GM20000 (cell line): Measurements from ENCODE around the gene AFF3.

ENCODE experiments used
- DNase-seq: peaks from one replicate; pipeline ENCODE4 v3.0.0; 2012; ENCODE audit warnings: low spot score
- TF ChIP-seq, protein P1 (sequence below): IDR thresholded peaks from 2 replicates; pipeline ENCODE4 v1.5.1; 2012; ENCODE audit warnings: mild to moderate bottlenecking, control low read depth; ENCODE audit errors: extremely low read depth, missing control alignments

Gene AFF3

DNA sequence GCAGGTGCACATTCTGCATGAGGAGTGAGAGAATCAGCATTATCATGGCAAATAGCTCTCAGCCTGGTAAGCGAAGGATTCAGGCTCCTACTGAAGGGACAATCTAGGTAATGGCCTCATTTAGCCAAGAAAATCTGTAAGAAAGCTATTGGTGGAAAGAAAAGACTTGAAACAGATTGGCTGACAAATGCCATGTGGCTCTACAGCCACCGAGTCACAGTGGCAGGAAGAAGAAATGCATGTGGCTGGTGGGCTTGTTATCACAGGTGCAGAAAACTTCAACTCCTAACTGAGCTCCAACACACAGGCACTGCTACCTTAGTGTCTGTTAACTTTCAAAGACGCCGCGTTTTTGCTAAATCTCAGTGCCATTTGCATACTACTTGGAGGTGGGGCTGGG is 592.0 kb downstream of the AFF3 start:
- DNase-seq = no peak
- TF ChIP-seq, protein P1, sequence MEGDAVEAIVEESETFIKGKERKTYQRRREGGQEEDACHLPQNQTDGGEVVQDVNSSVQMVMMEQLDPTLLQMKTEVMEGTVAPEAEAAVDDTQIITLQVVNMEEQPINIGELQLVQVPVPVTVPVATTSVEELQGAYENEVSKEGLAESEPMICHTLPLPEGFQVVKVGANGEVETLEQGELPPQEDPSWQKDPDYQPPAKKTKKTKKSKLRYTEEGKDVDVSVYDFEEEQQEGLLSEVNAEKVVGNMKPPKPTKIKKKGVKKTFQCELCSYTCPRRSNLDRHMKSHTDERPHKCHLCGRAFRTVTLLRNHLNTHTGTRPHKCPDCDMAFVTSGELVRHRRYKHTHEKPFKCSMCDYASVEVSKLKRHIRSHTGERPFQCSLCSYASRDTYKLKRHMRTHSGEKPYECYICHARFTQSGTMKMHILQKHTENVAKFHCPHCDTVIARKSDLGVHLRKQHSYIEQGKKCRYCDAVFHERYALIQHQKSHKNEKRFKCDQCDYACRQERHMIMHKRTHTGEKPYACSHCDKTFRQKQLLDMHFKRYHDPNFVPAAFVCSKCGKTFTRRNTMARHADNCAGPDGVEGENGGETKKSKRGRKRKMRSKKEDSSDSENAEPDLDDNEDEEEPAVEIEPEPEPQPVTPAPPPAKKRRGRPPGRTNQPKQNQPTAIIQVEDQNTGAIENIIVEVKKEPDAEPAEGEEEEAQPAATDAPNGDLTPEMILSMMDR = no peak

DNA sequence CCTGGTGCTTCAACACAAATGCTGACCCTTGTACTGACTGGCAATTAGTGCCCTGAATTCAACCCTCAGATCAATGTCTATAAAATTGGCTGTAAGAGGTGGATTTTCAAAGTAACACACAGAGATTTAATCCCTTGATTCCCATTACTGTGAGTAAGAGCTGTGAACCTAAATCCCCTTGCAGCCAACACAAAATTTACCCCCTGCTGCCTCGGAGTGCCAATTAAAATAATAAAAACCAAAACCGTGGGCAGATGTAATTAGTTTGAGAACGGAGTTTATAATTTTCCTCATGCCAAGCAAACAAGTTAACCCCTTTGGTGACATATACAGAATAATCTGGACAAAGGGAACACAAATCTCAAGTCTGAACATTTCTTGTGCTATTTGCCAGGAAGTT is 596.8 kb downstream of the AFF3 start:
- DNase-seq = no peak
- TF ChIP-seq, protein P1 = no peak

DNA sequence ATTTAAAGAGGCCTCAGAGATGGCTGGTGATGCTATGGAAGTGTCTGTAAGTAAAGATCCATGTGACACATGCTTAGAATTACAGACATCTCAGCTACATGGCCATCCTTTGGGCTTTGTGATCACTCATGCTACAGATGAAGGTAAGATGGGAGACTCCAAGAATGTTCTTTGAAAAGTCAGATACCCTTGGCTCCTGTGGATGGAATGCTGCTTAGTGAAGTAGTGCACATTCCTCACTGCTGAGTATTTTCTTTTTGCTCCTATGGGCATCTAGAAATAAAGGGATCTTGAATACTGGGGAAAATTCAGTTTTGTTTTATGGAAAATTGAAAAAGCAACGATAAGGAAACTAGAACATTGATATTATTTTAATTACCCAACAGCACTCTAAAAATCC is 597.3 kb downstream of the AFF3 start:
- TF ChIP-seq, protein P1 = no peak
- DNase-seq = no peak

DNA sequence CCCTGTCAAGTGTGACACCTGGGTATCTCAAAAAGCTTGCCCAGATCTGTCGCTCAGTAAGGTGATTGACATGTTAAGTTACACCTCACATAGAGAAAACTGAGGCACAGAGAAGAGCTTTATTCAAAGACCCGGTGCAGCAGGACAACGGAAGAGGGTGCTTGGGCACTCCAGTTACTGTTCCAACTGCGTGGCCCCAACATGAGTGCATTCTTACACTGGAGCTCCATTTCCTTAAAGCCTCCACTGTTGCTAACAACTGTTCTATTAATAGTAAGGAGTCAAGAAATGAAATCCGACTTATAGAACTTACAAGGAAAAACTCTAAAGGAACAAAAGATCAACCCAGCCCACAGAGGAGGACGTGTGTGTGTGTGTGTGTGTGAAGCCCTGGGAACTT is 597.8 kb downstream of the AFF3 start:
- no peak for DNase-seq
- TF ChIP-seq, protein P1 = no peak

DNA sequence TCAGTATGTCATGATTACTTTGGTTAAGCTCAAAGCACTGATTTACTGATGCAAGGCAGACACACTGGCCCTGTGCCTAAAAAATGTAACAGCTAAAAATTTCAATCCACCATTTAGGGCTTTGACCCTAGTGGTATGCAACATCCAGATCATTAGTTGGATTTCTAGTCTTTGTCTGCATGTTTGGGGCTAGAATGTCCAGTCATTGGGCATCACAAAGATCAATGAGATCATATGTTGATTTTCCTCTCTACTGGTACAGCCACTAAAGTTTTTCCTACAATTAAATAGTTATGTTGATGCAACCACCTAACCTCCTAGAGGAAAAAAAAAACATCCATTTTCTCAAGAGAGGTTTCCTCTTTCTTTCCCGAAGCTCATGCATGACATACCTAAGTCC is 599.1 kb downstream of the AFF3 start:
- no peak for DNase-seq
- TF ChIP-seq, protein P1 = no peak

DNA sequence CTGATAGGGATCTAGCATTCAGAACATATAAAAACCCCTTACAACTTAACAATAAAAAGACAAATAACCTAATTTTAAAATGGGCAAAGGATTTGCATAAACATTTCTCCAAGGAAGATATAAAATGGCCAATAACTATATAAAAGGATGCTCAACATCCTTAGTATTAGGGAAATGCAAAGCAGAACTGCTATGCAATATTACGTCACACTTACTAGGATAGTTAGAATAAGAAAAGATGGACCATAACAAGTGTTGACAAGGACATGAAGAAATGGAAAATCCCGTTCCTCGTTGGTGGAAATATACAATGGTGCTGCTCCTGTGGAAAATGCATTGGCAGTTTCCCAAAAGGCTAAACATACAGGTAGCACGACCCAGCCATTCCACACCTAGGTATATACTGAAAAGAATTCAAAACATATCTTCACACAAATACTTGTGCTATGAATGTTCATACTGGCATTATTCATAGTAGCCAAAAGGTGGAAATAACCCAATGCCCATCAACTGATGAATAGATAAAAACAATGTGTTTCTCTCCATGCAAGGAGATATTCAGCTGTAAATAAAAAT is 604.4 kb downstream of the AFF3 start:
- TF ChIP-seq, protein P1 = no peak
- no peak for DNase-seq

DNA sequence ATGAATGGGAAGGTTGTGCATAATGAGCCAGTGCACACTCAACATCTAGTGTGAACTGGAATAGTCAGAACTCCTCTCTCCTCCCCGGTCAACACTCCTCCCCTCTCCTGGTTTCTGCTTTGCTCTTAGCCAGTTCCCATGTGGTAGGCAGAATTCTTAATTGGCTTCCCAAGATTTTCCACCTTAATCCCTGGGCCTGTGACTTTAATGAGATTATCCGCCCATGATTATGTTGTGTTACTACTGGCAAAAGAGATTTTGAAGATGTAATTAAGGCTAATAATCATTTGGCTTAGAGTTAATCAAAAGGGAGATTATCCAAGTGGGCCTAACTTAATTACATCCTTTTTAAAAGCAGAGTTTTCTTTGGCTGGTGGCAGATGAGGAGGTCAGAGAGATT is 618.3 kb downstream of the AFF3 start:
- DNase-seq = no peak
- TF ChIP-seq, protein P1 = no peak
